Motor neuron (in vitro differentiated cells): ENCODE measurements around the gene MEN1. TPM values are rescaled to one million over a fixed set of nuclear protein-coding genes. Genes with fewer than 3 reads are reported as not detected.
"Not testable (repeated sequence)": the region's sequence is repeated elsewhere in the genome, so short reads cannot be mapped to it uniquely, and the experiment has no call there.

Experiments used
- ATAC-seq, 8 experiments: fragments of 200-7000 bp; cut with Tn5 transposase; replicated peaks in 6 of 8; 2 replicates each; pipeline ENCODE4 v1.8.0; 2021; ENCODE audit warnings: mild to moderate bottlenecking in 8 of 8, moderate library complexity in 8 of 8
- H3K27ac ChIP-seq, 2 donors: fragments of 250-450 bp; sonication (Bioruptor Pico); 2 replicates each; pipeline ENCODE4 v1.9.0; 2021; ENCODE audit warnings: antibody characterized with exemption in 2 of 2, mild to moderate bottlenecking in 2 of 2, moderate library complexity in 1 of 2
- H3K4me1 ChIP-seq, 2 donors: fragments of 250-450 bp; sonication (Bioruptor Pico); replicated peaks in 1 of 2; 2 replicates each; pipeline ENCODE4 v1.6.1; 2021; ENCODE audit warnings: antibody characterized with exemption in 2 of 2, mild to moderate bottlenecking in 2 of 2, moderate library complexity in 1 of 2
- H3K4me3 ChIP-seq, 5 donors: fragments of 250-450 bp; sonication (Bioruptor Pico); 2 replicates each; pipeline ENCODE4 v1.9.0; 2021; ENCODE audit warnings: antibody characterized with exemption in 5 of 5, mild to moderate bottlenecking in 5 of 5, moderate library complexity in 4 of 5
- WGBS, 10 experiments: fragments of 450-650 bp; shearing (Covaris generic); methylation state at CpG; one replicate each; pipeline ENCODE4 v1.0.0; 2022; 5-methylcytosine and 5-hydroxymethylcytosine counted together
- in situ Hi-C, 9 experiments: fragments of 400-800 bp; cut with MboI; loops; one replicate each; pipeline ENCODE4 v1.15.0; 2021; ENCODE audit warnings: low sequenced_read_pairs in 9 of 9, low pct_unique_long_range_greater_than_20kb in 2 of 9; ENCODE audit not compliant: unreplicated experiment in 9 of 9
- total RNA-seq, 8 experiments: library from RNA; unstranded; fragments of 300-600 nt; gene quantifications; 2 replicates each; pipeline versions ENCODE4 v1.2.3 to v1.2.4, GENCODE V29; 2022

Gene MEN1
- total RNA-seq, 8 experiments from 2014 or later = 12.8 to 28.2 (median 17.3) TPM

DNA sequence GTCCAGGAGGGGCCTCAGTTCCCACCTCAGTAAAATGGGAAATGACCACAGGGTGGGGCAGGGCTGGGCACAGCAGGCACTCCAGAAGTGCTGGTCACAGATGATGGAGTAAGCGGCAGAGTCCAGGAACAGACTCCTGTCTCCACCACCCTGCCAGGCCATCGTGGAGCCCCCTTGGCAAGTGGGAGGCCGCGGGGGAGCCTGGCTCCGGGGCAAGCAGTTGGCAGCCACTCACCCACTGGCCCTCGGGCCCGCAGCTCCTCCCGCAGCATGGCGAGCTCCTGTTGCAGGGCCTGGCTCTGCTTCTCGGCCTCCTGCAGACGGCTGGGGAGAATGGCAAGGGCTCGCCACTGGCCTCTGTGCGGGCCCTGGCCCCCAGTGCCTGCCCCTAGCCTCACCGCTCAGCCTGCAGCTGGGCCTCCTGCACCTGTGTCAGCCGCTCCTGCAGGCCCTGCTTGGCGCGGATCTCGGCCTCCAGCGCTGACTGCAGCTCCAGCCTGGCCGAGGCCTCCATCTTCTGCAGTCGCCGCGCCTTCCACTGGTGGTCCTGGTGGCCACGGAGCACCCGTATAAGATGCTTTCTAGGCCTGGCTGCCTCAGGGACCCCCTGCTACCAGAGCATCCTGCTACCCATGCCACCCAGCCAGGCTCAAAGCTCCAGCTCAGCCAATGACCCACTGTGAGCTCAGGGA lies 23.8 kb upstream of the MEN1 start:
- H3K27ac ChIP-seq = no peak overlapping the region
- WGBS, 10 experiments = 69 to 100% (median 86%) methylated on average over 1 to 7 of the region's 25 CpGs; no CpG with 5 or more reads in 6 of the 10 experiments
- in situ Hi-C loops = no loop called here
- H3K4me1 ChIP-seq = no peaks in the 10 kb centered on the region
- ATAC-seq = no peak
- no peak overlapping the region for H3K4me3 ChIP-seq

DNA sequence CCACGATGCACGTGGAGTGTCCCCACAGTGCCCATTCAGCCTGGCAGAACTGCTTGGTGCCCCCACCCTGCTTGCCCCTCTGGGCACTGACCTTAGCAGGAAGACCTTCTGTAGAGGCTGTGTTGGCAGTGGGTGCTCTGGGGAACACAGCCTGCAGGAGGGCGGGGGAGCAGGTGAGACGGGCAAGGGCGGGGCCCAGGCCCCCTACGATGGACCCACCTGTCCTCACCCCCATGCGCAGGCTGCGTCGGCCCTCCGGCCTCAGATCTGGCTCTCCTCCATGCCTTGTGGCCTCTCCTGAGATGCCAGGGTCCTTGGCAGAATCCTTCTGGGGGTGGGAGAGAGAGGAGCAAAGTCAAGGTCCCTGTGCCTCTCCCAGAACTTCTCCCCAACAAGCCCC lies 23.2 kb upstream of the MEN1 start:
- in situ Hi-C loops = no loop called here
- Histone ChIP-seq H3K4me3 (no peak overlapping the region), H3K27ac (no peak overlapping the region), H3K4me1 (no peaks in the 10 kb centered on the region)
- no peak for ATAC-seq
- 80% methylated on average over 2 of the region's 10 CpGs; no CpG with 5 or more reads in 9 of the 10 experiments for WGBS, 10 experiments

DNA sequence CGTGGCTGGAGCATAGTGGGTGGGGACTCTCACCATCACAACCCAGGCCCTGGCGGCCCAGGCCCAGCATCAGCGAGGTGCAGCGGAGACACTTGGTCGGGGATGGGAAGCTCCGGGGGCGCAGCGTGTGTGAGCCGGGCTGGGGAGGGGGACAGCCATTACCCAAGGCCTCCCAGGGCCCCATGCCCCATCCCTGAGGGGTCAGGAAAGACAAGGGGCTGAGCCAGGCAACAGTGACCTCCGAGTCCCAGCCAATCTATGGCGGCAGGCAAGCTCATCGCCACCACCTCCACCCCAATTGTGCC lies 22.8 kb upstream of the MEN1 start:
- H3K4me1 ChIP-seq = no peaks in the 10 kb centered on the region
- H3K4me3 ChIP-seq = no peak overlapping the region
- H3K27ac ChIP-seq = no peak overlapping the region
- ATAC-seq = no peak
- 80 to 90% methylated on average over 1 to 2 of the region's 12 CpGs; no CpG with 5 or more reads in 8 of the 10 experiments for WGBS, 10 experiments
- in situ Hi-C loops = no loop called here

DNA sequence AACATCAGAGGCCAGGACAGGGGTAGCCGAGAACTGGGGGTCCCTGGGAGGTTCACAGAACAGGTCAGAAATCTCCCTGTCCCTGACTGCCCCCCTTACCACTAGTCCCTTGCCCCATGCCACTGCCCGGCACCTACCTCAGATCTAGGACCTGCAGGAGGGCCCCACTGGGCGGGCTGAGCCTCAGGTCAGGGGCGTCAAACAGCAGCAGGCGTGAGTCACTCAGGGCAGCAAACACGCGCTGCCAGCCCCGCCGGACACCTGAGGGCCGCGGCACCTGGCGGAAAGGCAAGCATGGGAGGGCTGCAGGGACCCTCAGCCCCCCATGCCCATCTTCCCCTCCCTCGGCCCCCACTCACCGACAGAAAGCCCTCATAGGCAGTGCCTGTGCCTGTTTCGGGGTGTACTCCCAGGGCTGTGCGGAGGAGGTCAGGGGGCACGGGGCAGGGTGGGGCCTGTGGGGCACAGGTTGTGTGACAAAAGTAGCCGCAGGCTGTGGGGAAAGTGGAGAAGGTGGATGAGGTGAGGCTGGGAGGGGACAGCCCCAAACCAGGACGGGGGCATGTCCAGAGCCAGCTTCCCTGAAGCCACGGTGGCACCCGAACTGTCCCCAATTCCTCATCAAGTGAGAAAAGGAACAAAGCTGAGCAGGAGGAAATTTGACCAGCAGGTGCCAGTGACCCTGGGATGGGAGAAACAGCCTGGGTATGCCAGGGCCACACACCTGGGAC lies 22.3 kb upstream of the MEN1 start:
- no peaks in the 10 kb centered on the region for H3K4me1 ChIP-seq
- in situ Hi-C loops = no loop called here
- 100% methylated on average over 1 of the region's 21 CpGs; no CpG with 5 or more reads in 9 of the 10 experiments for WGBS, 10 experiments
- no peak overlapping the region for H3K27ac ChIP-seq
- no peak for ATAC-seq
- no peak overlapping the region for H3K4me3 ChIP-seq

DNA sequence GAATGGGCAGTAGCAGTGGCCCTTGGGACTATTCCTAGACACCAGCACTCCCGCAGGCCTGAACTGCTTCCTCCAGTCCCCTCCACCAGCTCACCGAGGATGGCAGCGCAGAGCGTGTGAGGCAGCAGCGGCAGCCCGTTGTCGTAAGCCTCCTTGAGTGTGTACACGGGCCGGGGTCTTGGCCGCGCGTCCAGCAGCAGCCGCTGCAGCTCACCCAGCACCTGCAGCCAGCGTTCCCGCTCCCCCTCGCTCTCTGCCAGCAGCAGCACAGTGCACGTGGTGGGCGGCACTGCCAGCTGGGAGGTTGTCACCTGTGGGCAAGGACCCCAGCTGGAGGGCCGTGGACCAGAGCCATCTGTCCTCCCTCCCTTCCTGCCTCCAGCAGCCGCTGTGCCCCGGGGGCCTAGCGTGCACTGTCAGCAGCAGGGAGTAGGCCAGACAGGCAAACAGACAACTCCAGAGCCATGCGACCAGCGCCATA lies 21.1 kb upstream of the MEN1 start:
- H3K4me3 ChIP-seq = no peak overlapping the region
- WGBS, 10 experiments = 71 to 100% (median 90%) methylated on average over 2 to 10 of the region's 24 CpGs; no CpG with 5 or more reads in 4 of the 10 experiments
- in situ Hi-C loops = no loop called here
- peak in 2 of 8 experiments; percentile 9 to 10 for ATAC-seq
- H3K4me1 ChIP-seq = no peaks in the 10 kb centered on the region
- no peak overlapping the region for H3K27ac ChIP-seq

DNA sequence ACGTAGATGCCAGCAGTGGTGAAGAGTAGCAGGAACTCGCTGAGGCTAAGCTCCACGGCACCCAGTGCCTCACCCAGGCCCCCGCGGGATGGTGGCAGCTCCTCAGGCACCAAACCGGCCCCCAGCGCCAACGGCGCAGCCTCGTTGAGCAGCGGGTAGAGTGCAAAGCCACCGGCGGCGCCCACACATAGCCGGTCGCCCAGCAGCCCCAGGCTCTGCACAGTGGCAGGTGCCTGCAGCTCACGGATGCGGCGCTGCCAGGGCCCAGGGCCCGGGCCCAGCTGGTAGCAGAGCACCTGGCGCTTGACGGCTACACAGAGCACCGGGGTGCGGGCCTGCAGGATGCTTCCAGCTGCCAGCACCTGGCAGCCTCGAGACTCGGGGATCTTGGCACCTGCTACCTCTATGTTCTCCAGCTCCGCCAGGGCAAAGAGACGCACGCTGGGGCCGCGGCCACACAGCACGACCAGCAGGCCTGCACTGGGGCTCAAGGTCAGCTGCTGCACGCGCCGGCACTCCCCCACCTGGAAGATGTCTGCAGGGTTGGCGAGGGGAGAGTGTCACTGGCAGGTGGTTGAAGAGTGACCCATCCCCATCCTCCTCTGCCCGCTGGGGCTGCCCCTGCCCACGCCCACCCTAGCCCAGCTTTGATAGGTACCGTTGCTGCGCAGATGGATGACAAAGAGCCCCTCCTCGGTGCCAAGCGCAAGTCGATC lies 19.3 kb upstream of the MEN1 start:
- in situ Hi-C loops = no loop called here
- Histone ChIP-seq H3K27ac (no peak overlapping the region), H3K4me3 (no peak overlapping the region), H3K4me1 (no peaks in the 10 kb centered on the region)
- WGBS, 10 experiments = 20 to 86% (median 80%) methylated on average over 1 to 6 of the region's 43 CpGs; no CpG with 5 or more reads in 6 of the 10 experiments
- ATAC-seq = peak in 1 of 8 experiments; percentile 5

DNA sequence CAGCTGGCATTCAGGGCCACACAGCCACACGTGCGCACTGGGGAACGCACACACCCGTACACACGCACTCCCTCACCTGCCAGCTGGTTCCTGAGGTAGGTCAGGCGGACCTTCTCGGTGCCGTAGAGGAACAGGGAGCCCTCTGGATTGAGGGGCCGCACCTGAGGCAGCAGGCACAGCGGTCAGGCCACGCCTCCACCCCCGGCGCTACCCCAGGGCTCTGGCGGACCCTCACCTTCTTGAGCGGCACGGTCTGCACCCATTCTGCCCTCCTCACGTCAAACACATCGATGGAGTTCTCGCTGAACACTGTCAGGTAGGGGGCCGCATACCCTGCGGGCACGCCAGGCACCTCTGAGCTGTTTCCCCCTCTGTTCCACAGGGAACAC lies 17.1 kb upstream of the MEN1 start:
- Histone ChIP-seq H3K4me3 (no peak overlapping the region), H3K4me1 (no peaks in the 10 kb centered on the region), H3K27ac (no peak overlapping the region)
- 64 to 100% (median 89%) methylated on average over 1 to 6 of the region's 22 CpGs; no CpG with 5 or more reads in 5 of the 10 experiments for WGBS, 10 experiments
- in situ Hi-C loops = no loop called here
- ATAC-seq = no peak

DNA sequence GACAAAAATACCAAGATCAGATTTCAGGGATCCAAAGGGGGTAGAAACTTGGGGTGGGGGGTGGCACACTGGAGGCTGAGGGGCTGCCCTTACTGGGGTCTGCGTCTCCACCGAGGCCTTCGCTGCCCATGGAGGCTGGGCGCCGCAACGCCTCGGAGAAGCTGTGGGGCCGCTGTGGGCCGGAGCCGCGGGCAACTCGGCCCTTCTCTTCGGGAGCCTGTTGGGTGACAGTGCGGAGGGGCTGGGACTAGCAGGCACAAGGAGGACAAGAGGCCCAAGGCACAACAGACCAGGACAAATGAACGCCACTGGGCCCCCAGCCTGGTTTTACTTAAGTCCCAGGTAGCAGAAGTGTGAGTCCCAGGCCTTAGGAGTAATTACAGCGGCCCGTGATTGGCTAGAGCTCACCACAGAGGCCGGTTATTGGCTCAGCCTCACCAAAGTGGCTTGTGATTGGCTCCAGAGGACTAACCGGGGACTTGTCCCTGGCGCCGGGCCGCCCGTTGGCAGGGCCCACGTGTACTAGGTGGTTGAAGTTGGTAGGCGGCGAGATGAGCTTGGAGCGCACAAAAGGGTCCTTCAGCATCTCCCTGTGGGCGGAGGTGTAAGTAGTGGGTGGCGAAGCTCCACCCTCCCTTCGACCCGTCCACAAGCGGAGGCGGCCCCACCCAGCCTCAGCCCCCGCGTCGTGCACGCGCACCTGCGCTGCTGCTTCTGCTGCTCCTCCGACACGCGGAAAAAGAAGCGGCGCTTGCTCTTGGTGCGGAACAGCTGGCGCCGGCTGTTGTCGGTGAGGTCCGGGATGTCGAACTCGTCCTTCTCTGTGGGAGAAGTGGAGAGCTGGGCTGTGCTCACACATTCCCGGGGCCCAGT lies 16.5 kb upstream of the MEN1 start:
- Histone ChIP-seq H3K27ac (no peak overlapping the region), H3K4me1 (no peaks in the 10 kb centered on the region), H3K4me3 (no peak overlapping the region)
- WGBS, 10 experiments = 40 to 96% (median 84%) methylated on average over 1 to 14 of the region's 52 CpGs; no CpG with 5 or more reads in 6 of the 10 experiments
- ATAC-seq = no peak
- in situ Hi-C loops = no loop called here

DNA sequence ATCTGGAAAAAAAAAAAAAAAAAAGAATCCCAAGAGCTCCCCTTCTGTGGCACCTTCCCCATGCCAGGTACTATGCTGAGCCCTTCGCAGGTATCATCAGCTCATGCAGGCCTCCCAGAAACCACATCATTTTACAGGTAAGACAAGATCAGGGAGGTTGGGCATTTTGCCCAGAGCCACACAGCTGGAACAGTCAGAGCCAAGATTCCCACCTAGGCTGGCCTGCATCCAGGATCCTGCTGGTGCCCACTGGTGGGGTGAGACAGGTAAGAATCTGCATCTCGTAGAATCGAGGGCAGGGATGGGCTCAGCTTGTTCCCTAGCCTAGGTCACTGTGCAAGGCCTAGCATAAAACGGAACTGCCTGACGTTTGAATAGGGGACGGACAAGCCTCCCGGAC lies 15.7 kb upstream of the MEN1 start:
- 60 to 100% (median 100%) methylated on average over 1 to 2 of the region's 7 CpGs; no CpG with 5 or more reads in 5 of the 10 experiments for WGBS, 10 experiments
- Histone ChIP-seq H3K27ac (no peak overlapping the region), H3K4me3 (no peak overlapping the region), H3K4me1 (no peaks in the 10 kb centered on the region)
- ATAC-seq = no peak
- in situ Hi-C loops = no loop called here

DNA sequence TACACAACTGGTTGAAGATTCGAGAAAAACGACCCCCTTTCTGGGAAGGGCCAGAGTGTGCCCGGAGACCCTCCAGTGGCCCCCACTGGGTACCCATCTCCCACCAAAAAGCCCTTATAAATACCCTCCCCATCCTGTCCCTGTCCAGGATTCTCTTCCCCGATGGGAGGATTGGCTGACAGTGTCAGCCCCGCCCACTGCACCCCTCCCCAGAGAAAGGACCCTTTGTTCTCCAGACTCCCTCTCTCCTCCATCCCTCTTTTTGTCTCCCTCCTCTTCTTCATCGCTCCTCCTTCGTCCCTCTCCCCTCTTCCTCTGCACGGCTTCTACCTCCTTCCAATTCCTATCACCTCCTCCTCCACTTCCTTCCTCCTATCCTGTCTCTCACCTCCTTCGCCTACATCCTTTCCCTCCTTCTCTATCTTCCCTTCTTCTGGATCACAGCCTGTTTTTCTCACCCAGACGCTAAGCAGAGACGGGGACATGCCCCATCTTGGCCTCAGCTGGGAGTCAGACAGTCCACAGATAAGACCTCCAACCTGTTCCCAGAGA lies 13.3 kb upstream of the MEN1 start:
- 14 to 87% (median 66%) methylated on average over 4 to 10 of the region's 11 CpGs; no CpG with 5 or more reads in 2 of the 10 experiments for WGBS, 10 experiments
- ATAC-seq = no peak
- no peaks in the 10 kb centered on the region for H3K4me1 ChIP-seq
- no peak overlapping the region for H3K4me3 ChIP-seq
- in situ Hi-C loops = no loop called here
- H3K27ac ChIP-seq = no peak overlapping the region

DNA sequence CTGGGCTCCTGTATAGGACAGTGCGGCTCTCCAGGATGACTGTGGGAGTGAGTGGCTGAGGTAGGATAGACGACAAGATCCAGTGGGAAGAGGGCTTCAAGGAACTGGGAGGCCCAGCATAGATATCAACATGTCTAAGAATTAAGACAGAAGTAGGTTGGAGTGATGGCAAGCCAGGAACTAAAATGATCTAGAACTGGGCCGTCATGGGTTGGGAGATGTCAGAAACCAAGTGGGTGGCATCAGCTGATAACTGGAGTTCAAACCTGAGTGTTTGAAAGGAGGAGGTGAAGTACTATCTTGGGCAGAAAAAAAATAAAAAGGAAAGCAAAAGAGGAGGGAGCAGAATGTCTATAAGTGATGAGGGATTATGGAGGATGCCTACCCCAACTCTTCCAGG lies 7.1 kb upstream of the MEN1 start:
- H3K4me3 ChIP-seq = no peak overlapping the region
- 75 to 100% (median 83%) methylated on average over 1 to 3 of the region's 3 CpGs; no CpG with 5 or more reads in 3 of the 10 experiments for WGBS, 10 experiments
- no peak for ATAC-seq
- H3K4me1 ChIP-seq = no peaks in the 10 kb centered on the region
- H3K27ac ChIP-seq = no peak overlapping the region
- in situ Hi-C loops = no loop called here

DNA sequence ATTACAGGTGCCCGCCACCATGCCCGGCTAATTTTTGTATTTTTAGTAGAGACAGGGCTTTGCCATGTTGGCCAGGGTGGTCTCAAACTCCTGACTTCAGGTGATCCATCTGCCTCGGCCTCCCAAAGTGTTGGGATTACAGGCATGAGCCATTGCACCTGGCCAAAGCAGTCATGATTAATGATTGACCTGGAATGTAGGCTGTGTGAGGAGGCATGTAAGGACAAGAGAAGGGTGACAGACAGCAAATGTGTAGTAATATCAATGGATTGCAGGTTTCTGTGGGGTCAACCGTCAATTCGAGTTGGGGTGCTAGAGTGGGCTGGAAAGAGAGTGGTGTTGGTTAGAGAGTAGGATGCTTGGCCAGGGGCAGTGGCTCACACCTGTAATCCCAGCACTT lies 5.1 kb upstream of the MEN1 start:
- WGBS, 10 experiments = 50 to 92% (median 78%) methylated on average over 1 to 5 of the region's 5 CpGs; no CpG with 5 or more reads in 1 of the 10 experiments
- H3K4me1 ChIP-seq, in situ Hi-C loops, ATAC-seq, H3K27ac ChIP-seq, H3K4me3 ChIP-seq: not testable (repeated sequence)
